HG02938 (cell line): ENCODE results near the gene OXCT2.
"Not testable (repeated sequence)": the region's sequence is repeated elsewhere in the genome, so short reads cannot be mapped to it uniquely, and the experiment has no call there.

Experiments used
- ATAC-seq: cut with Tn5 transposase; IDR thresholded peaks from one replicate; pipeline ENCODE4 v1.9.1; 2021; ENCODE audit warnings: mild to moderate bottlenecking, moderate library complexity; ENCODE audit not compliant: unreplicated experiment

The OXCT2 gene

GRCh38 chr1:39787964-39788363 is 16.8 kb upstream of the OXCT2 start:
- not testable (repeated sequence) for ATAC-seq

- ATAC-seq, result no peak
These were observed 16.3 kb upstream of the OXCT2 start for GRCh38 chr1:39787468-39787867.

GRCh38 chr1:39787108-39787375 is 15.9 kb upstream of the OXCT2 start:
- not testable (repeated sequence) for ATAC-seq

- ATAC-seq, result not testable (repeated sequence)
These were observed 15.4 kb upstream of the OXCT2 start for GRCh38 chr1:39786303-39787107.

- not testable (repeated sequence) for ATAC-seq
These were observed 11.5 kb upstream of the OXCT2 start for GRCh38 chr1:39782685-39783084.

DNA sequence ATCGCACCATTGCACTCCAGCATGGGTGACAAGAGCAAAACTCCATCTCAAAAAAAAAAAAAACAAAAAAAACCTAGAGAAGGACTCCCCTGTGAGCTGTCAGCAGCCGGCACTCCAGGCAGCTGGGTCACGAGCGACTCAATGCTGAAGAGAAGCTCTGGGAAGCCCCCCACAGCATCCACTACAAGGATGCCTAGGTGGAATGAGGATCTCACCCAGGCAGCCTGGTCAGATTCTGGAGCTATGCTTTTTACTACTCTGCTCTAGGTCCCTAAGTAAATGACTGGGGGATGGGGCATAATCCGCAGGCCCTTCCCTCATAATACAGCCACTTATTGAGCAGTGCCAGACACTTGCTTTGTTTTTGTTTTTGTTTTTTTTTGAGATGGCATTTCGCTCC is 11.0 kb upstream of the OXCT2 start:
- ATAC-seq, result no peak

GRCh38 chr1:39781349-39781715 is 10.2 kb upstream of the OXCT2 start:
- ATAC-seq, result no peak

DNA sequence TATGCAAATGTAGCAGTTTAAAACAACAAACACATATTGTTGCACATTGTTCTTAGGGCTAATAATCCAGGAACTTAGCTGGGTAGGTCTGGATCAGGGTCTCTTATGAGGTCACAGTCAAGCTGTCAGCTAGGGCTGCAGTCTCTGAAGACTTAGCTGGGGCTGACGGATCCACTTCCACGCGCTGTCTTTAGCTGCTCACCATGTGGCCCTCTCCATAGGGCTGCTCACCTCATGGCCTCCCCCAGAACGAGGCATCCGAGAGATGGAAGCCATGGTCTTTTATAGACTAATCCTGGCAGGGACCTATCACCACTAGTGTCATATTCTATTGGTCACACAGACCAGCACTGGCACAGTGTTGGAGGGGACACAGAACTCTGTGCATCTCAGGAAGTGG is 8.7 kb upstream of the OXCT2 start:
- ATAC-seq, result no peak

- ATAC-seq, result no peak
These were observed 8.0 kb upstream of the OXCT2 start for GRCh38 chr1:39779137-39779536.

DNA sequence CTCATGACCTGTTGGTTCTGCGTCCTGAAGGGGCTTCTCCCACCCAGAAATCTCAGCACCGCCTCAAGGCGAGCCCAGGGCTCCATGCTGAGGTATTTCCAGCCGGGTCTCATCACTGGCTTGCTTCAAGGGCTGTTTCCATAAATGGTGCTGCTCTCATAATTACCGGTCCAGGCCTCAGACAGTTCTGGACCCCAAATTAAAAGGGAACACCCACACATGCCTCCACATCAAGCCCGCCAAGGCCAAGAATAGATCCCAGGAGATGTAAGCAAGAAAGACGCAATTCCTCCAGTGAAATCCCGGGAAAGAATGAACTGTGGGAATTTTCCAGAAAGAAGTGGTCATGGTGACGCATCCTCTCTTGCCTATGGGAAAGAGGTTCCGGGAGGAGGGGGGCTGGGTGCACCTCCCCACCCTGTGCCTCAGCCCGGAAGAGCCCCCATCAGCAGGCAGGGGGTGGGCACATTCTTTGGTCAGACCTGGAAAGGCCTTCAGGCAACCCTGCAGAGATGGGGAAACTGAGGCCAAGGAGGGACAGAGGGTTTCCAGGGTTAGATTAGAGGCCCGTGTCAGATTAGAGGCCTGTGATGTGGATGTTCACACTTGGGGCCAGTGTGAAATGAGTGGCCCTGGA is 7.4 kb upstream of the OXCT2 start:
- not testable (repeated sequence) for ATAC-seq

DNA sequence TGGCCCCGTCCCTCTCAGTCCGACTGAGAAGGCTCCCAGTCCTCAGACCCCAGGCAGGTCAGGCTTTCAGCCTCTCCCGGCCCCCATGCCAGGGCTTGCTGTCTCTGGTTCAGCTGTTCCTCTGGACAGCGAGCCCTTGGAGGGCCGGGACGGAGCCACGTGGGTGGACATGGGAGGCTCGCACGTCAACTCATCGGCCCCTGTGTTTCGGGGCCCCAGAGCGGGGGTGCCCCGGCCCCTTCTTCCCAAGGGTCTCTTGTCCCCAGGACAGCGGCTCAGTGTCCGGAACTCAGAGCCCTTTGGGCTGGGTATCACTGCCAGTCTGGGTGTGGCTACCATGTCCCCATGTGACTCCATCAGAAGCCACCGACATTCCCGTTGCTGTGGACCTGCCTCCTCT is 6.7 kb upstream of the OXCT2 start:
- not testable (repeated sequence) for ATAC-seq

DNA sequence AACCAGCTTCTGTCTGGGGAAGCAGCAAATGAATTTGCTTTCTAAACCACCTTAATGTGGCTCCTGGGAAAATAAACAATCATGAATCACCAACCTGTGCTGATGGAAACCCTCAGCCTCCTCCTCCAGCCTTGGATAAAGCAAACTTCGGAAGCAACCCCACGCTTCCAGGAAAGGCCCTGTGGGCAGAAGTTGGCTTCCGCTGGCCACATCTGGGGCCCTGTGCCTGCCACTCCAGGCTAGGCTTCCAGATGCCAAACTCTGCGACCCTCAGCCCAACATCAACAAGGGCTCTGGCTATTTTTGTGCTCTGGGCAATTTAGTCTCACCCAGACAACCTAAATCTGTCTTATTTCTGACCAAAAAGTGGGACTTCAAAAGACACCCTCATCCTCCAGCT is 6.2 kb upstream of the OXCT2 start:
- no peak for ATAC-seq

DNA sequence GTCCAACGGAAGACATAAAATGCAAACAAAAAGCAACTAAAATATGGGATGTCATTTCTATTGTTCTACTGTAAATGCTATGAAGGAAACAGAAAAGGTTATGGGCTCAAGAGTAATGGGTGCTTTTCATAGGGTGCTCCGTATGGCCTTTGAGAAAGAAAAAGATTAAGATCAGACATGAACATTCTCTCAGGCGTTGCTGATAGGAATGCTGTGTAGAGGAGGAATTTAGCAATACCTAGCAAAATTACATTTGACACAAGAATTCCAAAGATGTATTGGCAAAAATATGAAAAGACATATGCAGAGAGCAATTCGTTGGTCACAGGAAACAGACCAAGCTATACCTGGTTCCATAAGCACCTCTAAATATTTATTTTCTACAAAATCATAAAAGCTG is 5.7 kb upstream of the OXCT2 start:
- no peak for ATAC-seq

DNA sequence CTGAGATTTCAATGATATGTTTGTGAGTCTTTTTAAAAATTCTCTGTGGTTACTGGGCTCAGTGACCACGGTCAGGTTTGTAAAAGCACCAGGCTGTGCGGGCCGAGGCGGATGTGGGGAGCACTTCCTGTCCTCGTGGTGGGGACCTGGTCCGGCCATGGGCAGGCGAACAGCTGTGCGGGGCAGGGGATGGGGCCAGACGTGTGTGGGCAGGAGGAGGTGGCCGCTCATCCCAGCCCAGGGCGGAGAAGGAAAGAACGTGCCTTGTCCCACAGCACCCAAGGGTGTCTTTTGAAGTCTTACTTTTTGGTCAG is 5.2 kb upstream of the OXCT2 start:
- ATAC-seq, result no peak

GRCh38 chr1:39775676-39776399 is 4.7 kb upstream of the OXCT2 start:
- not testable (repeated sequence) for ATAC-seq

DNA sequence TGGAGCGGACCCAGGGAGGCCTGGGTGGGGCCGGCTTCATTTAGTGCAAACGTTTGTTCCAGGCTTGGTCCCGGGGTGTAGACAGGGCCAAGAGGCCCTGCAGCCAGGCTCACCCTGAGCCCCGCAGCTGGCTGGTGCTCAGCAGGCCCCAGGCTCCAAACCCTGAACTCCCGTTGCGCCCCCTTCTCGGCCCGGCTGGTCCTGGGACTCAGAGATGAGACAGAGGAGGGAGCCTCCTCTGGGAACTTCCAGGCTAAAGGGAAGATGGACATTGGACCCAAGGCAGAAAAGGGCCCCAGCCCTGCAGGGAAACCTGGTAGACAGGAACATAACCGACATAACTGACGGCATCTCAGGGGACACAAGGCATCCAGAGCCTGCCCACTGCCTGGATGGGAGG is 4.0 kb upstream of the OXCT2 start:
- not testable (repeated sequence) for ATAC-seq

DNA sequence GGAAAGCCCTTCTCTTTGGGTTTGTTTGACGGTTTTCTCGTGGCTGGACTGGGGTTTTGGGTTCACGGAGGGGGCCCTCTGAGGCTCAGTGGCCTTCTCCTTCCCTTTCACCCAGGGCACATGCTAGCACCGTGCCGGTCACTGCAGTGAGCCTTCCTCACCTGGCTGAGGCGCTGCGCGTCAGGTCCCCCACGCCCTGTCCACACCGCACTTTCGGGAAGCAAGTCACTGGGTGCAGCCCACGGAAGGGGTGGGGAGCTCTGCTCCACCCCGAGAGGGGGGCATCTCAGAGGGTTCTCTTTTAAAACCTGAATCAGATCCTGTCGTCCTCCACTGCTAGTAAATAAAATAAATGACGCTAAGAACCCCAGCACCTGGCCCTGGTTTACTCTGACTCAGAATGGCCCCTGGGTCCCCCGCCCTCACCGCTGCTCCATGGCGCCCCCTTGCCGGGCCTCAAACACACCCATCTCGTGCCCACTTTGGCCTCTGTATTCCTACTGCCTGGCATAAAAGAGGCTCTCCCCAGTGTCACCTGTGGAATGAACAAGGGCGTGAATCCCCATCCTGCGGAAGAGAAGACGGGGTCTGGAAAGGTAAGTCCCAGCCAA is 2.3 kb upstream of the OXCT2 start:
- ATAC-seq, result not testable (repeated sequence)

GRCh38 chr1:39770100-39771021 is 787 bp downstream of the OXCT2 start:
- ATAC-seq, result not testable (repeated sequence)

GRCh38 chr1:39769502-39769901 is 1.6 kb downstream of the OXCT2 start:
- ATAC-seq, result not testable (repeated sequence)

DNA sequence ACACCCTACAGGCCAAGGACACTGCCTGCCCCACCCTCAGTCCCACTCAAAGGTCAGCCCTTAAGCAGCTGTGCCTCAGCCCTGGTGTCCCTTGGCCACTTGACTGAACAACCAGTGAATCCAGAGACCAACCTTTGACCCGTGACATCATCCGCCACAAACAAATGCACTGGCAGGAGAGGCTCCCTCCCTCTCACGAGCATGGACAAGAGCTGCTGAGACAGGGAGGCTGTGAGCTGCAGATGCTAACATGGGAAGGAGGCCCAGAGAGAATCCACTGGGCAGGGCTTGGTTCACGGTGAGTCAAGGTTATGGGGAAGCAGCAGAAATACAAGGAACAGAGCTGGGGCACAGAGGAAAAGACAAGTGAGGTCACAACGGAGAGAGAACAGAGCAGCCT is 4.7 kb downstream of the OXCT2 start:
- not testable (repeated sequence) for ATAC-seq

- ATAC-seq, result not testable (repeated sequence)
These were observed 6.6 kb downstream of the OXCT2 start for GRCh38 chr1:39764512-39764911.
